ENCODE measurements around the gene TNKS1BP1. TPM values are rescaled to one million over a fixed set of nuclear protein-coding genes. Genes with fewer than 3 reads are reported as not detected.

TNKS1BP1 gene
- total RNA-seq, 1 donor from 2014 or later, result 102 TPM

DNA sequence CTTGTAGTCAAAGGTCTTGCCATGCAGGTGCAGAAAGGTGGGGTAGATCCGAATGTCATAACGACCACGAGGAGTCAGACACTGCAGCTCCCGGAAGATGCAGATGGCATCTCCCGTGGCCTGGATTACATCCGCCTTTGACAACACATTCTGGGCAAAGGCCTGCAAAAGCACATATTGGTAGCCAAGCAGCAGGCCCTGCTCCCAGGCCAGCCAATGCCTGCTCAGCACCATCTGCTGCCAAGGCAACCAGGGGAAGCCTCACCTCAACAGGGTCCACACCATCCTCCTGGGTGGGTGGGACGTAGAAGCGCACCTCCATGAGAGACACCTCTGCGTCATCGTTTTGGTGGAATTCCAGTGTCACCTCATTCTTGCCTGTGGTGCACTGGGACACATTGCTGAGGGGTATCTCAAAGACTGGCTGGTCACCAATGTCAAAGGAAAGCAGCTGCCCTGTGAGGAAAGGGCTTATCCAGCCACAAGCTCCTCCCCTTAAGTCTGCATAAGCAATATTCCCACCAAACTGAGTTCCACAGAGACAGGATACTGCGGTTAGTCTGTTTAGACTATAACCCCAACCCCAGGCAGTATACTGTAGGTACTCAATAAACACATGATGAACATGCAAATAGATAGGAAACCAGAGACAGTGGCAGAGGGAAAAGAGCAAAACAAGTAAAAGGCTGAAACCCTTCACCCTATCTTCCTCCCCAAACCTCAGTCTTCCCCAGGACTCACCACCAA is 8.1 kb upstream of the TNKS1BP1 start:
- ATAC-seq (no peak), DNase-seq (ENCODE audit: low spot score) (no peak)

DNA sequence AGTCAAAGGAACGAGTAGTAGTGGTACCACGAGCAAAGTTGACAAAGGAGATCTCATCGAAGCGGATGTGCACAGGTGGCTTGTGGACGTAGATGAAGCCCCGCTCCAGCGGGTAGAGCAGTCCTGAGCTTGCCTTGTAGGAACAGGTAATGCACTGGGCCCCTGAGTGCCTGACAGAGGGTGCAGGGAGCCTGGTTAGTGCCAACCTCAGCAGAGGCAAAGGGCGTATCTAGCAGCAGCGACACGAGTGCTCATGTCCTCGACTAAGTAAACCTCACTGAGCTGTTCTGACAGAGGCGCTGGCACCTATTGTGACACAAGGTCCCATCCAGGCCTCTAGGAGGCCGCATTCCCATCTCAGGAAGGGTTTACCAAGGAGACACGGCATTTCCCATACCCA is 7.0 kb upstream of the TNKS1BP1 start:
- no peak for ATAC-seq

DNA sequence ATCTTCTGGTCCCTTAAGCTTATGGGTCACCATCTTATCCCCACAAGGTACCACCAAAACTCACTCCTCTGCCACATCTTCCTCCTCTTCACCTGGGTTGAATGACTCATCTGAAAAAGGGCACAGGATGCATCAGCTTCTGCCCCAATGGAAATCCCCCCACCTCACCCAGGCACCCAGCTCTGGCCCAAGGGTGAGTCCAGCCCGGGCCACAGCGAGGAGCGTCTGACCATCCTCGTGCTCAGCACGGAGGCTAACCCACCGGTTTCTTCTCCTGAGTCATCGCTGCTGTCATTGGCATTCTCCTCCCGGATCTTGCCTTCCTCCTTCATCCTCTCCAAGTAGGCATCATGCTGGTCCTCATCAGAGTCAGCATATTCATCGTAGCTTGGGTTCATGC is 5.3 kb upstream of the TNKS1BP1 start:
- ATAC-seq, result no peak
- no peak for DNase-seq (ENCODE audit: low spot score)

More for the DNA sequence above, 7.0 kb upstream of the TNKS1BP1 start:
- no peak for DNase-seq (ENCODE audit: low spot score)

DNA sequence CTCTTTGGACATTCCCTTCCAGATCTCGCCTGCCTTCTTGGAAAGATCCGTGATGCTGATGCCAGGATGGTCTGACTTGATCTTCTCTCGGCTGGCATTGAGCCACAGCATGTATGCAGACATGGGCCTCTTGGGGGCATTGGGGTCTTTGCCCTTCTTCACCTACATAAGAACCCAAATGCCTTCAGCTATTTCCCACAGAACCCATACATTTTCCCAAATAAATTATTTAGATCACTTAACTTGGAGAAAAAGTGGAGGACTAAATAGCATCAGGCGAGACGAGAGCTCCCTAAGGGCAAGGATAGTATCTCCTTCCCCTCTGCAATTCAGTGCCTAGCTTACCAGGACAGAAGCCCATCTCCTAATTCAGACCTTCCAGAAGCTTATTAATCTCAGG is 3.0 kb upstream of the TNKS1BP1 start:
- DNase-seq (ENCODE audit: low spot score) (no peak), ATAC-seq (no peak)

DNA sequence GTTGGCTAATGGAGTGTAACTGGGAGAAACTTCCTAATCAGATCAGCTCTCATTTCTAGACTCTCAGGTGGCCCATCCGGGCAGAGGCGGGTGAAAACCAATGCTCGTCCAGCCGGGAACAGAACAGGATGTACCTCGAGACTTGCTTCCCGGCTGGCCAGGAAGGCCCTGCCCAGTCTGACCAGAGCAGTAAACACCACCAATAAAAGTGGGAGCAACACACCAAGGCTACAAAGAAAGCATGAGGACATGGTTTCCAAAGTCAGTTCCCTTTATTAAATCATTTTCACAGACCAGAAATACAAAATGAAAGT is 940 bp upstream of the TNKS1BP1 start:
- DNase-seq (ENCODE audit: low spot score), result peak; percentile 65
- ATAC-seq, result peak; percentile 19

DNA sequence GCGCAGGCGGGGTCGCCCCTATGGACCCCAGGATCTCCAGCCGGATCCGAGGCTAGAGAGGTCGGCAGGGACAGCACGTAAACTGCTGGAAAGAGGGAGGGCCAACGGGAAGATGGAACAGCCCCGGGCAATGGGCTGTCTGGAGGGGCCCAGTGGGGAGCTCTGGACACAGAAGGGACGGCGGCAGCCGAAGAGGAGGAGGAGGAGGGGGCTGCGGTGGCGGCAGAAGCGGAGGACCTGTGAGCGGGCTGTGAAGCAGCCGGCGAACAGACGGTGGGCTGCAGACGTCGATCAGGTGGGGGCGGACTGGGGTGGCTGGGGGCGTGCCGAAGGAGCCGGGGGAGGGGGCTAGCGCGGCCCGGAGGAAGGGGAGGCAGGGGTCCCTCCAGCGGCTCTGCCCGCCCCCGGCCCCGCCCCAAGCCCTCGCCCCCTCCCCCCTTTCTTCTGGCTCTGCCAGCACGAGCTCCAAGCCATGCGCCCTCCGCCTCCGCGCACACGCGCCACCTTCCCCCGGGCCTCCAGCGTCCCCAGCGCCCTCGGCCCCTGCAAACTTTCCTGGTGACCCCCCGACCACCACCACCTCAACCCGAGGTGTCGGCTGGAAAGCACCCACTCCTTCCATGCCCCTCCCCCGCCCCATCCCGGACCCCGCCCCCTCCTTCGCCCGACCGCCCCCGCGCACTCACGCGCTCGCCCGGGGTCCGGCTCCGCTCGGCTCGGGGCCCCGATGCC is 432 bp downstream of the TNKS1BP1 start:
- DNase-seq (ENCODE audit: low spot score), result no peak
- ATAC-seq, result peak; percentile 2

DNA sequence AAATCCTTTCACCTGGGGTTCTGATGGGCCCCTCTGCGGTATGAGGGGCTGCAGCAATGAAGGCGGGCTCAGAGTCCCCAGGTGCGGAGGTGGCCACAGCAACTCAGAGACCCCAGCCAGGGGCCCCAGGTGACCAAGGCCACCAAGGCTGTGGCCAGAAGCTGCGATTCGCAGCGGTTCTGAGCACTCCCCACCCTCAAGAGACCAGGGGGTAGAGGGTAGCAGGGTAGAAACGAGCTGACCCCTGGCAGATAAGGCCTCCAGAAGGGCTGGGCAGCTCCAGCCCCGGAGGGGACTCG is 948 bp downstream of the TNKS1BP1 start:
- no peak for DNase-seq (ENCODE audit: low spot score)
- ATAC-seq, result no peak

DNA sequence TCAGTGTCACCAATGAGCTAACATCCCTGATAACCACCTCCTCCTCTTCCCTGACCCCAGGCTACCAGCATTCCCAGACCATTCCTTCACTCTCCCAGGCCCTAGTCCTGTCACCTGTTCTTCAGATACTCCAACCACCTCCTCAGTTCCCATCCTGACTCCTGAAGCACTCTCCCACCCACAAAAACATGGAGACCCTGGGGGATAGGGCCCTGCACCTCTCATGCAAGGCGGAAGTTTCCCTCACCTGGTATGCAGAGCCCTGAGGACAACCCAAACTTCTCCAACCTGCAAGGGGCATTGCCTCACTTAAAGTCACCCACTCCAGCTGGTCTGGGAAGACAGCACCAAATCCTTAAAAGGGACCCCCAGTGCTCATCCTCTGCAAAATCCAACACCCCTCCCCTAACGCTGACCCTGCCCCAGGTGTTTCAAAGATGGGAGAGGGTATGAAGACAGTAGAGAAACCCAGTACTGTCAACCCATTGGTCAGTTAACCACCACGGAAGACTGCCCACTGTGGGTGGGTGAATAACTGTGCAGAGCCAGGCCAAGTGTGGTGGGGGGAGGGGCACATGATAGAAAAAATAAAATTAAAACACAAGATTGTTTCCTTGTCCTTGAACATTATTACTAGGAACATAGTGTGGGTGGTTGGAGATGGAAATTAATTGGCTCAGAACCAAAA is 1.4 kb downstream of the TNKS1BP1 start:
- DNase-seq (ENCODE audit: low spot score) (no peak), ATAC-seq (no peak)

DNA sequence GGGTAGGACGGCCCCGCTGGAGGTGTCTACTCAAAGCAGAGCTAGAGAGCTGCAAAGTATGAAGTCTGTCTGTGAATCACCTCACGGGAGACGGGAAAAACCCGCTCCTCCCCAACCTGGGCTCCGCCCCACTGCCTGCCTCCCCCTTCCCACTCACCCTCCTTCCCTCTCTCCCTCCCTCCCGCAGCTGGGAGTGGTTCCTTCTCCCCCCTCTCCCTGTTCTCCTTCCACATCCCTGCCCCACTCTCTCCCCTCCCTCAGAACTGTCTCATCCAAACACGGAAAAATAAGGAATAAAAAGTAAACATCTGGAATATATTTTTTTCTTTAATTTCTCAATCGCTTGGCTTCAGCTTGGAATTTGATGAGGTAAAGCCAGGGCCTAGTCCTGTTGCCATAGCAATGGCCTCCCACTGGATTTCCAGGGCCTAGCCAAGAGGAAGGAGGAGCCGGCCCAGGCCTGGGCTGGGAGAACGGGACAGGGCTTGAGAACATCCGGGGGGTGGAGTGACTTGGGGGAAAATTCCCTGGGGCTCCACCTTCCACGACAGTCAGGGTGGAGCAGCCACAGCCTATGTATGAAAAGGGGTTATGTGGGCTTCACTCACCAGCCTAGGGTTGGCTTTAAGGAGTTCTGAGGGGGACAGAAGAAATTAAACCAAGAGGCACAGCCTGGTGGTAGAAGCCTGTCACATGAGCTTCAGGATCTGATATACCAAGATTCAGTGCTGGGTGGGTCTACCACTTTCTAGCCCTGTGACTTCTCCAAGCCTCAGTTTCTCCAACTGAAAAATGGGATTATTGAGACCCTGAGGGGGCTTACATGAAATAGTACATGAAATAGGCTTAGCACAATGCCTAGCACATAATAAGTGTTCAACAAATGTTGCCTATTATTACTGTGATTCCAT is 2.2 kb downstream of the TNKS1BP1 start:
- ATAC-seq, result peak; percentile 65
- DNase-seq (ENCODE audit: low spot score), result peak; percentile 90

DNA sequence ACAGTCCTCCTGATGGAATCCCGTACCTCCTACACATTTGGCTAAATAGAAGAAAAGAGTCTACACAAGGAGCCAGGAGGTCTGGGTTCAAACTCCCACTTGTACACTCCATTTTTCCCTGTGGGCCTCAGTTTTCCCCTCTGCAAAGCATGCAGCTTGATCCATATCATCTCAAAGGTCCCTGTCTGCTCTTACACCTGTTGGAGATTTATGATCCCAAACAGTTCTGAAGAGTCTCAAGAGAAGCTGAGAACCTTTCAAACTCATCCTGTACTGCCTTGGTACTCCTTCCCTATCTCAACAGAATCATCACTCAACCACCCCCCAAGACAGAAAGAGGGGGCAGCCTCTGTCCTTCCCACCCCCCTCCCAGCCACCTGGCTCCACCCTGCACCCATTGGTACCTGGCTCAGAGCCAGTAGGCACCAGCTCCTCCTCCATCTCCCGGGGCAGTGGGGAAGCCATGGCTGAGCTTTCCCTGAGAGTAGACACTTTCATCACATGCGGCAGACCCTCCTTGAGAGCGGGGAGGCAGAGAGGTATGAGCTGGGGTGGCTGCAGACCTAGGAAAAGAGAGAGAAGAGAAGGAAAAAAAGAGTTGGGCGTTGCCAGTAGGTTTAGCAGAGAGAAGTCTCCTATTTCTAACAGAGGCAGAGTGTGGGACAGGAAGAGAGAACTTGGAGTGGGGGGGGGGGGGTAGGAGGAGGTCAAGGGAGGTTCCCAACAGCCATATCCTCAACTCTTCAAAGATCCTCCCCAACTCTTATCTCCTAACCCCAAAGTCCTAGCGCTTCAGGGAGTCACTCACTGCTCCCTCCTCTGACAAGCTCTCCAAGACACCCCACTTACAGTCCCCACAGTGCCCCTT is 3.1 kb downstream of the TNKS1BP1 start:
- no peak for DNase-seq (ENCODE audit: low spot score)

DNA sequence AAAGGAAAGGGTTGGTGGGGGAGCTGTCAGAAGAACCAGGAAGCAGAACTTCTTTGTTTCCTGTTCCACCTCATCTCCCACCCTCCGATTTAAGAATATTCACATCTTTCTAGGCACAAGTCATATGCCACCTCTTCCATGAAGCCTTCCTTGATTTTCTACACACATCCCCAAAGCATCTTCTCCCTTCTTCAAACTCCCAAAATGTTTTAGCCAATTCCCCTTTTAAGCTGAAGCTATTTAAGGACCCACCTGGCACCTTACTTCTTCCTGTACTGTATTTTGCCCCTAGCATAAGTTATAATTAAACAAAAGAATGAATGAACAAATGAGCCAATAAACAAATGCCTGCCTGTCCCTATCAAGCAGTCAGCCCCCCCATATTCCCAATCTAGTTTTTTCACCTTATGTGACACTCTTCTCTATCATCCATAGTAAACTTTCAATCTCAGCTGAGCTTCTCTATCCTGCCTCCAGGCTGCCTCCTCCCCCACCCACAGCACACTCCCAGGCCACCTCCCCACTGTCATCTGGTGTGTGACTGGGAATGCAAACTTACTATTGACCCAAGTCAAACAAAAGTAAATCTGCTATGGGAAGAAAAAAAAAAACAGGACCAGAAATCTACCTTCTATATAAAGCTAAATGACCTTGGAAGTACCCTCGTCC is 3.9 kb downstream of the TNKS1BP1 start:
- ATAC-seq, result peak; percentile 11

More for the DNA sequence above, 3.1 kb downstream of the TNKS1BP1 start:
- no peak for ATAC-seq

DNA sequence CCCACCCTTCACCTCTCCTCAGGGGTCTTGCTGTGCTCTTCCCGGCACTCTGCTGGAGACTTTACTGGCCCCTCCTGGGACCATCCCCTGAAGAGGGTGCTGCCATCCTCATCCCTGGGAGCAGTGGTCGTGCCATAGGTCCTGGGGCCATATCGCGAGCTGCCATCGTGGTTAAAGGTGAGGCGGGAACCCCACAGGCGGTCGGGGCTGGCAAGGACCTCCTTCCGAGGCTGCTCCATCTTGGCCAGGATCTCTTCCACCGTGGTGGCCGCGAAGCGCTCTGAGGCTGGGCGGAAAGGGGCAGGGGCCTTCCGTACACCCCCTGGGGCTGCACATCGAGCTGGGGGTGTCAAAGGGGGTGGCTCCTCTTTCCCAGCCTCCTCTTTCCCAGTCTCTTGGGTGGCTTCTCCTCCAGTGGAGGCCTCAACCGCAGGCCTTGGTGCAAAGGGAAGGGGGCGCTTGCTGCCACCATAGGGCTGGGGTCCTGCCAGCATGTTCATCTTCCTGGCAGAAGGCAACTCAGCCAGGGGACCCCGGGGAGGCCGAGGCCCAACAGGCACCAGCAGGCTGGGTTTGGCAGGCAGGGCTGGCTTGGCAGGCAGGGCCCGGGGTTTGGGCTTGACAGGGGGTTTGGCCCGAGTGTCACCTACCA is 4.6 kb downstream of the TNKS1BP1 start:
- no peak for DNase-seq (ENCODE audit: low spot score)
- no peak for ATAC-seq

More for the DNA sequence above, 3.9 kb downstream of the TNKS1BP1 start:
- DNase-seq (ENCODE audit: low spot score), result no peak

DNA sequence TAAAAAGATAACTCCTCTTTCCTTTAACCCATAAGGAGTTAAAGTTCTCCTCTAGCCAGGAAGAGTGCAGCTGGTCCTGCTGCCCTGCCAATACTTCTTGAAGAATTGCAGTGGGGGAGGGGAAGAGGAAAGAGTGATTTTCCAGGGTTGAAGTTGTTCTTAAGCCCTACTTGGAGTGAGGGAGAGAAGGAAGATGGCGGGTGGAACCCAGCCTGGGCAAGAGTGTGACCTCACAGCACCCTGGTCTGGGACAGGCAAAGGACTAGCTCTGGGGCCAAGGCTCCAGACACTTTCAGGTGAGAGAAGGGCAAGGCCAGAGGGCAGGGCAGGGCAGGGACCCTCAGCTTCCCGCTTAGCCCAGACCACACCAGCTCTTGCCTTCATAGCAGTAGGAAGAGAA is 6.6 kb downstream of the TNKS1BP1 start:
- no peak for ATAC-seq

DNA sequence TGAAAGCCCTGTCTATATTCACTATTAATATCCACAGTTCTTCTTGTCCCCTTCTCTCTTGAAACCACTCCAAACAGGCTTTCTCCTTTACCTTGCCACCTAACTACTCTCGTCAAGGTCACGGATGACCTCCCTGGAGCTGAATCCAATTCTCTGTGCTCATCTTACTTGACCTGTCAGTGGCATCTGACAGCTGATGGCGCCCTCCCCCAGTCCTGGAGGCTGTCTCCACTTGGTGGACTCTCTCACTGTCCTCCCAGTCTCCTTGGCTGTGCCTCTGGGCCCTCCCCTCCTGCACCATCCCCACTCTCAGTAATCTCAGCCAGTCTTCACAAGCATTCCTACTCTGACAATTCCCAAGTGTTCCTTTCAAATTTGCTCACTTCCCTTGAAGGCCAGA is 8.7 kb downstream of the TNKS1BP1 start:
- DNase-seq (ENCODE audit: low spot score) (no peak), ATAC-seq (no peak)

More for the DNA sequence above, 6.6 kb downstream of the TNKS1BP1 start:
- no peak for DNase-seq (ENCODE audit: low spot score)

DNA sequence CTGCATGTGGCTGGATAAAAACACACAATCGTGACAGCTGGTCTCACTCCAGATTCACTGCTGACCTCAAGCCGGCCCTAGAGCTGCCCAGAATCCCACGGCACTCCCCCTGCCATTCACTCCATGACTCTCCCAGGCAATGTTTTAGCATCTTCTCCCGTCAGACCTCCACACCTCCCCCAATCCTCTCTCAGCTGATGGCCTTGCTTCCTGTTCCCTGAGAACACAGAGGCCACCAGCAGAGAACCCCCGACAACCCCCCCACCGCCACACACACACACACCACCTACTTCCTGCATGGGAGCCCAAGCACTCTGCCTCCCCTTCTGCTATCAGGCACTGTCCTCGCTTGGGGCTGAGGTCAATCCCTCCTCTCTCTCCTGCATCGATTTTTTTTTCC is 9.3 kb downstream of the TNKS1BP1 start:
- peak; percentile 16 for ATAC-seq
- no peak for DNase-seq (ENCODE audit: low spot score)

DNA sequence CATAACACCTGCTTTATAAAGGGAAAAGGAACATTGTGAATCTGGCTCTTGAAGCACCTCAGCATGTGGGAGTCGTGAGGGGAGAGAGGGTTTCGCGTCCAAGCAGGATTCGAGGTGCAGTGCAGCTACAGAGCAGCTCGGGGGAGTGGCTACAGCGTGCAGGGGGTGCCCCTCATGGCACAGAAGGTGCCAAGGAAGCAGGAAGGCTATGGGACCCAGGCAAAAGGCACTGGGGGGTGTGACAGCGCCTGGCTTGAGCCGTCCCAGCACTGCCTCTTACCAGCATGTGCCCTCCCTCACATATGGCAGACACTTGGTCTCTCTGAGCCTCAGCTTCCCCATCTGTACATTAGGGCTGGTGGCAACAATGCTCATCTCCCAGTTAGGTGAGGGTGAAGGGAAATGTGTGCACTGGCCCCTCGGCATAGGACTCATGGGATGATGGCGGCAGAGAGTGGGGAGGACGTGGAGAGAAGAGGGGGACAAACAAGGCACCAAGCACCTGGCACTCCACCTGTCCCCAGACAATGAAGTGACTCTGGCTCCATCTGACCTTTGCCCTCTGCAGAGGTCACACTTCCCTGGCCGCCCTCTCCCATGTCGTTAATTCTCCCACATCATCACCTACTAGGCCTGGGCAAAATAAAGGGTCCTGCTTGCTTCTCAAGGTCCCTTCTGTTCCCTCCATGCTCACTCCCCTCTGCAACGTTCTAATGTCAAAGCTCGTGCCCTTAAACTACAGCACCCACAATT is 10.4 kb downstream of the TNKS1BP1 start:
- ATAC-seq (no peak), DNase-seq (ENCODE audit: low spot score) (no peak)

DNA sequence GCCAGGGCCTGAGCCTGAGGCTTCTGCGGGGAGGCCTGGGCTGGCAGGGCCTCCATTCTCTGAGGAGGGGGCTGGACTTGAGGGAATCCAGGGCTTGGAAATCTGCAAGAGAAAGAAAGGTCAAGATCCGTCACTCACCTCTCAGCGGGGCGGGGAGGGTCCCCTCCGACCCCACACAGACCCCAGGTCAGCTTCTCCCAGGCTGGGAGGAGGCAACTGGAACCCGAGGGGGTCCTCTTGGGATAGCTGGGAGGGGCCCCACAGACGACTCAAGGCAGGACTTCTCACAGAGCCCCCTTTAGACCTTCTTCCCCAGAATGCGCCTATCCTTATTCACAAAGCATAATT is 11.0 kb downstream of the TNKS1BP1 start:
- no peak for DNase-seq (ENCODE audit: low spot score)
- ATAC-seq, result no peak

DNA sequence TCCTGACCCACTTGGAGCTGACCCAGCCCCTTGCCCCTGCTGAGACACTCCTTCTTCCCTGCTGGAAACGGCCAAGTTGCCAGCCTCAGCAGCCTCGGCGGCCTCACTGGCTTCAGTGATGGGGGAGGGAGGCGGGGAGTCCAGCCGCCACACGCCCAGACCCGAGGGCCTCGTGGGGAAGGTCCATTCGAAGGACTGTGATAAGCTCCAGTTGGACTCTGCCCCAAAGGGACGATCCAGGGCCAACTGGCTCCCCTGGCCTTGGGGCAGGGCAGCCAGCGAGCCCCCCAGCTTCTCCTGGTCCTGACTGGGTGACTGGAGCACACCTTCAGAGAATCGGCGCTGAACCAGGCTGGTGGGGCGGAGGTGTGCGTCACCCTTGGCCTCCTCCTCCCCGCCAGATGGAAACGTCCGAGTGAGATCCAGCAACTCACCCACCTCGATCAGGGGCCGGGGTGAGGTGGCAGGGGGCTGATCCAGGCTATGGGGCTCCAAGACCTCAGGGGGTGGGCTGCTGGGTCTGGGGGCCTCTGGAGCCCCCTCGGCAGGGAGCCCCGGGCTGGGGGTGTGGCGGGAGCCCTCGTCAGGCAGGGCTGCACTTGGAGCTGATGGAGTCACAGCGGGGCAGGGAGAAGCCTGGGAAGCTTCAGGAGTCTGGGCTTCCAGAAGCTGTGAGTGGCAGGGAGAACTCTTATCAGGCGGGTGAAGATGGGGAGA is 11.5 kb downstream of the TNKS1BP1 start:
- peak; percentile 62 for DNase-seq (ENCODE audit: low spot score)
- ATAC-seq, result peak; percentile 7

Measured in left lobe of liver (tissue), 2 donors.